Gastroesophageal sphincter (tissue), 3 donors: Measurements from ENCODE around the gene DIPK1A.

Experiments
- CTCF ChIP-seq, 4 experiments: fragments of 200-600 bp in 2 of 4; fragments of 450-650 bp in 2 of 4; sonication (generic) in 1 of 4; IDR thresholded peaks; one replicate each; pipeline ENCODE4 v1.5.1; 2017 to 2019; ENCODE audit warnings: antibody characterized with exemption in 4 of 4, mild to moderate bottlenecking in 2 of 4, moderate library complexity in 2 of 4
- POLR2A ChIP-seq, 2 donors: fragments of 450-650 bp; IDR thresholded peaks; one replicate each; pipeline ENCODE4 v1.6.1; 2017; ENCODE audit warnings: antibody characterized with exemption in 2 of 2, mild to moderate bottlenecking in 2 of 2, moderate library complexity in 1 of 2
- POLR2AphosphoS5 ChIP-seq: sonication (generic); formaldehyde crosslinking; IDR thresholded peaks from one replicate; pipeline ENCODE4 v1.6.1; 2017; ENCODE audit warnings: antibody characterized with exemption

DNA sequence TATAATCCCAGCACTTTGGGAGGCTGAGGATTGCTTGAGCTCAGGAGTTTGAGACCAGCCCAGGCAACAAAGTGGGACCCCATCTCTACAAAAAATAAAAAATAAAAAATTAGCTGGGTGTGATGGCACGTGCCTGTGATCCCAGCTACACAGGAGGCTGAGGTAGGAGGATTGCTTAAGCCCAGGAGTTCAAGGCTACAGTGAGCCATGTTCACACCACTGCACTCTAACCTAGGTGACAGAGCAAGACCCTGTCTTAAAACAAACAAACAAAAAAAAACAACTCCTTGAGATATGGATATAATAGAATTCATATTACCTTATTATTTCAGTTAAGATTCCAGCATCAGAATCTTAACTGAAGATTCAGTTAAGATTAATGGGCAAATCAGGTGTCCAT is 77.1 kb downstream of the DIPK1A start:
- no peak for TF ChIP-seq POLR2AphosphoS5
- TF ChIP-seq CTCF (IDR thresholded peaks at IDR 0.05) = no peak
- no peak for TF ChIP-seq POLR2A (IDR thresholded peaks at IDR 0.05)
